ENCODE results near the gene NME1. TPM values are rescaled to one million over a fixed set of nuclear protein-coding genes. Genes with fewer than 3 reads are reported as not detected.

Gene NME1
- total RNA-seq, 4 donors from 2014 or later = 19.1 to 32.6 (median 29.2) TPM

DNA sequence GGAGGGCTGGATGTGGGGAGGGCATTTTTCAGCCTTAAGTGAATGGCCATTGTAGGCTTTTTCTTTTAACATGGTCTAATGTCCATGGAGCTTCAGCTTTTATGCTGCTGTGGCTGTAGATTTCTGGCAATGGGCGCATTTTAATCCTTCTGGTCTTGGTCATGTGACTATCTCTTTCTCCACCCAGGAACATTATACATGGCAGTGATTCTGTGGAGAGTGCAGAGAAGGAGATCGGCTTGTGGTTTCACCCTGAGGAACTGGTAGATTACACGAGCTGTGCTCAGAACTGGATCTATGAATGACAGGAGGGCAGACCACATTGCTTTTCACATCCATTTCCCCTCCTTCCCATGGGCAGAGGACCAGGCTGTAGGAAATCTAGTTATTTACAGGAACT lies 8.2 kb downstream of the NME1 start:
- TF ChIP-seq, protein P1, sequence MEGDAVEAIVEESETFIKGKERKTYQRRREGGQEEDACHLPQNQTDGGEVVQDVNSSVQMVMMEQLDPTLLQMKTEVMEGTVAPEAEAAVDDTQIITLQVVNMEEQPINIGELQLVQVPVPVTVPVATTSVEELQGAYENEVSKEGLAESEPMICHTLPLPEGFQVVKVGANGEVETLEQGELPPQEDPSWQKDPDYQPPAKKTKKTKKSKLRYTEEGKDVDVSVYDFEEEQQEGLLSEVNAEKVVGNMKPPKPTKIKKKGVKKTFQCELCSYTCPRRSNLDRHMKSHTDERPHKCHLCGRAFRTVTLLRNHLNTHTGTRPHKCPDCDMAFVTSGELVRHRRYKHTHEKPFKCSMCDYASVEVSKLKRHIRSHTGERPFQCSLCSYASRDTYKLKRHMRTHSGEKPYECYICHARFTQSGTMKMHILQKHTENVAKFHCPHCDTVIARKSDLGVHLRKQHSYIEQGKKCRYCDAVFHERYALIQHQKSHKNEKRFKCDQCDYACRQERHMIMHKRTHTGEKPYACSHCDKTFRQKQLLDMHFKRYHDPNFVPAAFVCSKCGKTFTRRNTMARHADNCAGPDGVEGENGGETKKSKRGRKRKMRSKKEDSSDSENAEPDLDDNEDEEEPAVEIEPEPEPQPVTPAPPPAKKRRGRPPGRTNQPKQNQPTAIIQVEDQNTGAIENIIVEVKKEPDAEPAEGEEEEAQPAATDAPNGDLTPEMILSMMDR (IDR thresholded peaks at IDR 0.05 in 4 of 5, conservative IDR thresholded peaks at IDR 0.05 in 1 of 5) = no peak
- TF ChIP-seq POLR2A (IDR thresholded peaks at IDR 0.05) = no peak
- DNase-seq (no peak), ATAC-seq (no peak)
- no peak overlapping the region for H3K4me3 ChIP-seq
- peaks cover 0 to 63% of the 10 kb centered on the region in 2 donors for H3K36me3 ChIP-seq
- in situ Hi-C loops (cut with MboI; ENCODE audit: low sequenced_read_pairs in 4 of 4) (loop anchor here in 2 of 4 donors (25.0 kb wide), 1 partner anchor 299 kb away; the partner anchor contains the start of gene TOB1 (in 2 of the 2)), intact Hi-C loops (cut with DNase I; ENCODE audit: low total_unique reads) (no loop called here)
- H3K9me3 ChIP-seq = no peaks in the 10 kb centered on the region
- no peaks in the 10 kb centered on the region for H3K27me3 ChIP-seq
- peaks cover 4 to 9% of the 10 kb centered on the region in 2 donors for H3K4me1 ChIP-seq
- no peak overlapping the region for H3K27ac ChIP-seq

DNA sequence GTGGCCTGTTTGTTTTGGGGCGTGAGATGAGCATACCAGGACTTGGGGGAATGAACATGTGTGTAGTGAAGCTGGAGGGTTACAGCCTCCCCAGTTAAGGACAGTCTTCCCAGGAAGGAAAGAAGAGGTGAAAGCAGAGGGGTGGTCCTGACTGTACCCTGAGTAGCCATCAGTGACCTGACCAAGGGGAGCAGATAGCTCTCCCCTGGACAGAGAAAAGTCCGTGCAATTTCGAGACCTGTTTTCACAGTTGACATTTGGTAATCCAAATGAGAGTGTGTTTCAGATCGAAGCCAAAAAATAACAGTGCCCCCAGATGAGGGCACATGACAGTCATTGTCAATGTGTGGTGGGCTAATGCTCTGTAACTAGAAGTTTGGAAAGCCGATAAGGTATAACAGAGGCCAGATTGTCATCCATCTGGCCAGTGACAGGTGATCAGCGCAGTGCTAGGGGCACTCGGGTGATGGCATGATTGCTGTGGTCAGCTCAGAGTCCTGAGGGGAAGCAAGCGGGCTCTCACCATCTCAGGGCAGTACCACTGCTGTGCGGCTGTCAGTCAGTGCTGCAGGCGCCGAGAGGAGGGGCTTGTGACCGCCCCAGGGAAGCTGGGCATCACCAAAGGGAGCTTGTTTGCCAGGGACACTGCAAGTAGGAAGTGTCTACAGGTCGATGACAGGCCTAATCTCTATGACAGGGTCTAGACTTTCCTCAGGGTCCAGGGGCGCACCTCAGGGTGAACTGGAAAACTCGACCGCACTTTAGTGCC lies 11.7 kb downstream of the NME1 start:
- ATAC-seq (no peak), DNase-seq (no peak)
- no peaks in the 10 kb centered on the region for H3K9me3 ChIP-seq
- intact Hi-C loops (cut with DNase I; ENCODE audit: low total_unique reads) (no loop called here), in situ Hi-C loops (cut with MboI; ENCODE audit: low sequenced_read_pairs in 4 of 4) (loop anchor here in 2 of 4 donors (25.0 kb wide), 1 partner anchor 303 kb away; the partner anchor contains the start of gene TOB1 (in 2 of the 2))
- peaks cover 4 to 16% of the 10 kb centered on the region in 2 donors for H3K4me1 ChIP-seq
- no peaks in the 10 kb centered on the region for H3K27me3 ChIP-seq
- TF ChIP-seq, protein P1 (IDR thresholded peaks at IDR 0.05 in 4 of 5, conservative IDR thresholded peaks at IDR 0.05 in 1 of 5) = no peak
- TF ChIP-seq POLR2A (IDR thresholded peaks at IDR 0.05) = no peak
- peaks cover 0 to 56% of the 10 kb centered on the region in 2 donors for H3K36me3 ChIP-seq
- peak overlapping the region; percentile 93 to 100 (median 98) for H3K27ac ChIP-seq
- peak overlapping the region; percentile 80 to 97 (median 88) for H3K4me3 ChIP-seq

DNA sequence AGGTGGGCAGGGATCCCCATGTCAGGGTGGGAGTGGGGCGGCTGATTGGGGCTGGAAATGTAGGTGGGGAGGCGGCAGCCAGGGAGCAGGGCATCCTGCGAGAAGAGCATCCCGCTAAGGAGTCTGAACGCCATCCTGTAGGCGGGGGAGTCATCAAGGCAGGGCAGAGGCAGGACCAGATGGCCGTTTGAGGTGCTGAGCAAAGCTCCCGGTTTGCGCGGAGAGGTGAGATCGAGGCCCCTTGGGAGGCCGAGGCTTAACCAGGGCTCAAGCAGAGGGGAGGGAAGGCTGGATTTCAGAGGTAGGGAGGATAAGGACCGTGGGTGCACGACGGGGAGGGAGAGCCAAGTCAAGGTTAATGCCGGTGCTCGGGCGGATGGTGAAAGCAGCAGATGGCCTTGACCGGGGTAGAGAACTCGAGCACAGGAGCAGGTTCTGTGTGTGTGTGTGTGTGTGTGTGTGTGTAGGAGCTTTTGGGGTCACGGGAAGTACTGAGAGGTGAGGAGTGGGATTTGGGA lies 12.4 kb downstream of the NME1 start:
- Histone ChIP-seq H3K9me3 (no peaks in the 10 kb centered on the region), H3K36me3 (peaks cover 0 to 60% of the 10 kb centered on the region in 2 donors), H3K27me3 (no peaks in the 10 kb centered on the region), H3K4me3 (peak overlapping the region; percentile 80 to 97 (median 88)), H3K27ac (peak overlapping the region; percentile 93 to 100 (median 98)), H3K4me1 (peaks cover 4 to 16% of the 10 kb centered on the region in 2 donors)
- ATAC-seq (no peak), DNase-seq (no peak)
- TF ChIP-seq POLR2A (IDR thresholded peaks at IDR 0.05) = no peak
- in situ Hi-C loops (cut with MboI; ENCODE audit: low sequenced_read_pairs in 4 of 4) (loop anchor here in 2 of 4 donors (25.0 kb wide), 1 partner anchor 303 kb away; the partner anchor contains the start of gene TOB1 (in 2 of the 2)), intact Hi-C loops (cut with DNase I; ENCODE audit: low total_unique reads) (loop anchor here (1.0 to 2.0 kb wide), 2 partner anchors 12 to 95 kb away; partner anchors contain the start of genes MBTD1, NME1 and UTP18)

DNA sequence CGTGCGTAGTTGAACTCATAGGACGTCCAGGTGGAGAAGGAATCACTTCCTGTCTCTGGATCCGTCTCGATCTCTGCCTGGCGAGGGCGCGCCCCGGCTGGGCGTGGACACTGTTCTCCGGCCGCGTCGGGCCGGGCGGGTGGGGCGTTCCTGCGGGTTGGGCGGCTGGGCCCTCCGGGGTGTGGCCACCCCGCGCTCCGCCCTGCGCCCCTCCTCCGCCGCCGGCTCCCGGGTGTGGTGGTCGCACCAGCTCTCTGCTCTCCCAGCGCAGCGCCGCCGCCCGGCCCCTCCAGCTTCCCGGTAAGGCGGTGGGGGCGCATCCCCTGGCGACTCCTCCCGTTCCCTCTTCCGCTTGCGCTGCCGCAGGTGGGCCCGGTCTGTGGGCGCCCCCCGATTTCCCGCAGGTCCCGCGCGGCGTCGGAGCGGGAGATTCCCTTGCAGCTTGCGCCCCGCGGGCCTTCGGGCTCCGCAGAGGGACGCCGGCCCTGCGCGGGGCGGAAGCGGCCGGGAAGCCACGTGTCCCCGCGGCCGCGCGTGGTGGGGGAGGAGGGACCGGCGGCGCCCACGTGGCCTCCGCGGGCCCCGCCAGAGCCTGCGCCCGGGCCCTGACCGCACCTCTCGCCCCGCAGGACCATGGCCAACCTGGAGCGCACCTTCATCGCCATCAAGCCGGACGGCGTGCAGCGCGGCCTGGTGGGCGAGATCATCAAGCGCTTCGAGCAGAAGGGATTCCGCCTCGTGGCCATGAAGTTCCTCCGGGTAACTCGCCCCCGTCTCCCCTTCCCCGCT lies 13.0 kb downstream of the NME1 start, which contains the start of gene NME2:
TSS of gene NME2 (plus strand) at position 214 of the 789 bp plus-strand sequence. CDS start at position 634, 420 bp downstream.
- Histone ChIP-seq H3K27ac (peak within 1 kb of the TSS; percentile 93 to 100 (median 98)), H3K4me3 (peak within 1 kb of the TSS; percentile 80 to 97 (median 88)), H3K36me3 (peaks cover 0 to 60% of the 10 kb centered on the region in 2 donors), H3K9me3 (no peaks in the 10 kb centered on the region), H3K27me3 (no peaks in the 10 kb centered on the region), H3K4me1 (peaks cover 4 to 16% of the 10 kb centered on the region in 2 donors)
- TF ChIP-seq, protein P1 (IDR thresholded peaks at IDR 0.05 in 4 of 5, conservative IDR thresholded peaks at IDR 0.05 in 1 of 5) = peak in 1 of 5 experiments; percentile 16
- peak; percentile 75 to 78 for TF ChIP-seq POLR2A (IDR thresholded peaks at IDR 0.05)
- intact Hi-C loops (cut with DNase I; ENCODE audit: low total_unique reads) = loop anchor here (1.0 to 2.0 kb wide), 2 partner anchors 13 to 94 kb away; partner anchors contain the start of genes MBTD1, NME1 and UTP18
- in situ Hi-C loops (cut with MboI; ENCODE audit: low sequenced_read_pairs in 4 of 4) = loop anchor here in 2 of 4 donors (25.0 kb wide), 1 partner anchor 304 kb away; the partner anchor contains the start of gene TOB1 (in 2 of the 2)
- DNase-seq (peak; percentile 85 to 89), ATAC-seq (peak; percentile 87 to 88)

Data from gastrocnemius medialis (tissue), 4 donors.